ENCODE results near the gene MMRN2. TPM values are rescaled to one million over a fixed set of nuclear protein-coding genes. Genes with fewer than 3 reads are reported as not detected.
"Not testable (repeated sequence)": the region's sequence is repeated elsewhere in the genome, so short reads cannot be mapped to it uniquely, and the experiment has no call there.

Gene MMRN2
- polyA plus RNA-seq, 5 donors = 26.4 to 32.5 (median 30.8) TPM

- no peak for DNase-seq
Observed at GRCh38 chr10:86956848-86957448, 467 bp downstream of the MMRN2 start.

GRCh38 chr10:86956195-86956847, 1.1 kb downstream of the MMRN2 start:
- DNase-seq = no peak

GRCh38 chr10:86955501-86956194, 1.8 kb downstream of the MMRN2 start:
- DNase-seq = no peak

- DNase-seq = no peak
Observed at GRCh38 chr10:86954681-86955500, 2.5 kb downstream of the MMRN2 start.

- peak in 1 of 2 donors; percentile 71 for DNase-seq
Observed at GRCh38 chr10:86953747-86954680, 3.4 kb downstream of the MMRN2 start.

GRCh38 chr10:86952697-86953096, 4.7 kb downstream of the MMRN2 start:
- DNase-seq = not testable (repeated sequence)

GRCh38 chr10:86952106-86952505, 5.3 kb downstream of the MMRN2 start:
- DNase-seq = no peak

GRCh38 chr10:86951184-86951761, 6.1 kb downstream of the MMRN2 start:
- DNase-seq = no peak

GRCh38 chr10:86950349-86950748, 7.1 kb downstream of the MMRN2 start:
- DNase-seq = no peak

GRCh38 chr10:86947806-86948205, 9.6 kb downstream of the MMRN2 start:
- DNase-seq = not testable (repeated sequence)

GRCh38 chr10:86946213-86947155, 10.9 kb downstream of the MMRN2 start:
- DNase-seq = no peak

- DNase-seq = no peak
Observed at GRCh38 chr10:86945361-86946212, 11.8 kb downstream of the MMRN2 start.

GRCh38 chr10:86944907-86945306, 12.5 kb downstream of the MMRN2 start:
- no peak for DNase-seq

GRCh38 chr10:86944471-86944870, 12.9 kb downstream of the MMRN2 start:
- DNase-seq = no peak

GRCh38 chr10:86944031-86944419, 13.4 kb downstream of the MMRN2 start:
- DNase-seq = no peak

- no peak for DNase-seq
Observed at GRCh38 chr10:86943316-86944030, 13.9 kb downstream of the MMRN2 start.

- no peak for DNase-seq
Observed at GRCh38 chr10:86942441-86943315, 14.7 kb downstream of the MMRN2 start.

Measured in right lung (tissue), 5 donors.